ENCODE results near the gene FAM227B. TPM values are rescaled to one million over a fixed set of nuclear protein-coding genes. Genes with fewer than 3 reads are reported as not detected.

Gene FAM227B
- total RNA-seq, 4 donors from 2014 or later, result 13.3 to 16.7 (median 15.2) TPM

DNA sequence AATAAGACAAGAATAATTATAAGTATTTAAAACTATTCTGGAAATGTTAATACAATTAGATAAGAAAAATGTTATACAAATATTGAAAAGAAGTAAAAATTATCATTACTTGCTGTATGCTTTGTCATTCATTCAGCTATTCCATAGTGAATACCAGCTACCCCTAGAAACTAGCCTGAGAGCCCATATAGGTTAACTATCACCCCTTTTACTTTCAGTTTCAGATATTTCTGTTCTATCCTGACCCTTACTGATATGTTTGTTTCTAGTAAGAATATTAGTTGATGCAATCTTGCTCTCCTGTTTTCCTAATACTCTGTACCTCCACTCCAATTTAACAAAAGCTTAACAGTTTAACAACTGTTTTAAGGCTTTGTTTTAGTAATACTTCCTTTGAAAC, 31.6 kb downstream of the FAM227B start:
- no peaks in the 10 kb centered on the region for H3K27me3 ChIP-seq
- H3K27ac ChIP-seq, result no peak overlapping the region
- no peaks in the 10 kb centered on the region for H3K4me1 ChIP-seq
- no peaks in the 10 kb centered on the region for H3K9me3 ChIP-seq
- TF ChIP-seq, protein P1, sequence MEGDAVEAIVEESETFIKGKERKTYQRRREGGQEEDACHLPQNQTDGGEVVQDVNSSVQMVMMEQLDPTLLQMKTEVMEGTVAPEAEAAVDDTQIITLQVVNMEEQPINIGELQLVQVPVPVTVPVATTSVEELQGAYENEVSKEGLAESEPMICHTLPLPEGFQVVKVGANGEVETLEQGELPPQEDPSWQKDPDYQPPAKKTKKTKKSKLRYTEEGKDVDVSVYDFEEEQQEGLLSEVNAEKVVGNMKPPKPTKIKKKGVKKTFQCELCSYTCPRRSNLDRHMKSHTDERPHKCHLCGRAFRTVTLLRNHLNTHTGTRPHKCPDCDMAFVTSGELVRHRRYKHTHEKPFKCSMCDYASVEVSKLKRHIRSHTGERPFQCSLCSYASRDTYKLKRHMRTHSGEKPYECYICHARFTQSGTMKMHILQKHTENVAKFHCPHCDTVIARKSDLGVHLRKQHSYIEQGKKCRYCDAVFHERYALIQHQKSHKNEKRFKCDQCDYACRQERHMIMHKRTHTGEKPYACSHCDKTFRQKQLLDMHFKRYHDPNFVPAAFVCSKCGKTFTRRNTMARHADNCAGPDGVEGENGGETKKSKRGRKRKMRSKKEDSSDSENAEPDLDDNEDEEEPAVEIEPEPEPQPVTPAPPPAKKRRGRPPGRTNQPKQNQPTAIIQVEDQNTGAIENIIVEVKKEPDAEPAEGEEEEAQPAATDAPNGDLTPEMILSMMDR (IDR thresholded peaks at IDR 0.05), result no peak
- no peak for TF ChIP-seq POLR2A (IDR thresholded peaks at IDR 0.05)
- no peak for DNase-seq
- intact Hi-C loops (cut with DNase I), result no loop called here
- no peak overlapping the region for H3K4me3 ChIP-seq (replicated peaks in 1 of 3)
- H3K36me3 ChIP-seq, result no peaks in the 10 kb centered on the region

DNA sequence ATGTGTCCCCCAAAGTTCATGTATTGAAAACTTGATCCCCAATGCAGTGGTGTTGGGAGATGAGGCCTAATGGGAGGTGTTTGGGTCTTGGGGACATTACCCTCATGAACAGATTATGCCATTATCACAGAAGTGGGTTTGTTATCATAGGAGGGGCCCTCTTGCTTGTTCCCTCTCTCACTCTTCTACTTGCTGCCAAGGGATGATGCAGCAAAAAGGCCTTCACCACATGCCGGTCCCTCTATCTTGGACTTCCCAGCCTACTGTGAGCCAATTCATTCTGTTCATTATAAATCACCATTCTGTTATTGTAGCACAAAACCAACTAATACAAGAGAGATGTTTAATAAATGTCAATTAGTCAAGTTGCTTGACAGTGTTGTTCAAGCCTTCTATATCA, 47.2 kb downstream of the FAM227B start:
- H3K4me1 ChIP-seq, result no peaks in the 10 kb centered on the region
- DNase-seq, result no peak
- no peaks in the 10 kb centered on the region for H3K27me3 ChIP-seq
- WGBS, 2 donors, result 91 to 100% methylated on average over 1 of the region's 1 CpG
- no peaks in the 10 kb centered on the region for H3K36me3 ChIP-seq
- intact Hi-C loops (cut with DNase I), result no loop called here
- no peaks in the 10 kb centered on the region for H3K9me3 ChIP-seq
- no peak for TF ChIP-seq POLR2A (IDR thresholded peaks at IDR 0.05)
- TF ChIP-seq, protein P1 (IDR thresholded peaks at IDR 0.05), result no peak
- H3K27ac ChIP-seq, result no peak overlapping the region
- no peak overlapping the region for H3K4me3 ChIP-seq (replicated peaks in 1 of 3)

DNA sequence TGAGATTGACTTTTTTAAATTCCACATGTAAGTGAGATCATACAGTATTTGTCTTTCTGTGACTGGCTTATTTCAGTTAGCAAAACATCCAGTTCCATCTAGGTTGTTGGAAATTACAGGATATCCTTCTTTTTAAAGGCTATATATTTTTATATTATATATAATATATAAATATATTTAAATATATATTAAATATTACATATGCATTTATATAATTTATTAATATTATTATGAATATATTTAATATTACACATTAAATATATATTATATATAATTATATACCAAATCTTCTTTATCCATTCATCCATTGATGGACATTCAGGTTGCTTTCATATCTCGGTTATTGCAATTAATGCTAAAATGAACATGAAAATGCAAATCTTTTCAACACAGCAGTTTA, 49.9 kb downstream of the FAM227B start:
- WGBS, 2 donors, result 97 to 99% methylated on average over 1 of the region's 1 CpG
- TF ChIP-seq, protein P1 (IDR thresholded peaks at IDR 0.05), result no peak
- TF ChIP-seq POLR2A (IDR thresholded peaks at IDR 0.05), result no peak
- intact Hi-C loops (cut with DNase I), result no loop called here

DNA sequence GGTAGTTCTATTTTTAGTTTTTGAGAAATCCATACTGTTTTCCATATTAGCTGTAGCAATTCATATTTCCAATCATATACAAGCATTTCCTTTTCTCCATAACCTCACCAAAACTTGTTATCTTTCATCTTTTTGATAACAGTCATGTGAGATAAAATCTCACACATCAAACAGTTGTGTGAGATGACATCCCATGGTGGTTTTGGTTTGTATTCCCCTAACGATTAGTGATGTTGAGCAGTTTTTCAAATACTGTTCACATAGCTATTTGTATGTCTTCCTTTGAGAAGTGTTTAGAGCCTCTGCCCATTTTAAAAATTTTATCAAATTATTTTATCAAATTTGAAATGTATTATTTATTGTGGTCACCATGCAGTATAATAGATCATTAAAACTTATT, 50.4 kb downstream of the FAM227B start:
- no peak for DNase-seq
- intact Hi-C loops (cut with DNase I), result no loop called here
- no peak for TF ChIP-seq POLR2A (IDR thresholded peaks at IDR 0.05)
- TF ChIP-seq, protein P1 (IDR thresholded peaks at IDR 0.05), result no peak
- no peaks in the 10 kb centered on the region for H3K9me3 ChIP-seq
- no peak overlapping the region for H3K4me3 ChIP-seq (replicated peaks in 1 of 3)
- no peaks in the 10 kb centered on the region for H3K4me1 ChIP-seq
- 87 to 95% methylated on average over 1 of the region's 1 CpG for WGBS, 2 donors
- H3K27me3 ChIP-seq, result no peaks in the 10 kb centered on the region
- H3K36me3 ChIP-seq, result no peaks in the 10 kb centered on the region
- no peak overlapping the region for H3K27ac ChIP-seq

More for the DNA sequence above, 49.9 kb downstream of the FAM227B start:
- Histone ChIP-seq H3K36me3 (no peaks in the 10 kb centered on the region), H3K4me1 (no peaks in the 10 kb centered on the region), H3K9me3 (no peaks in the 10 kb centered on the region), H3K4me3 (replicated peaks in 1 of 3) (no peak overlapping the region), H3K27me3 (no peaks in the 10 kb centered on the region), H3K27ac (no peak overlapping the region)
- DNase-seq, result no peak

DNA sequence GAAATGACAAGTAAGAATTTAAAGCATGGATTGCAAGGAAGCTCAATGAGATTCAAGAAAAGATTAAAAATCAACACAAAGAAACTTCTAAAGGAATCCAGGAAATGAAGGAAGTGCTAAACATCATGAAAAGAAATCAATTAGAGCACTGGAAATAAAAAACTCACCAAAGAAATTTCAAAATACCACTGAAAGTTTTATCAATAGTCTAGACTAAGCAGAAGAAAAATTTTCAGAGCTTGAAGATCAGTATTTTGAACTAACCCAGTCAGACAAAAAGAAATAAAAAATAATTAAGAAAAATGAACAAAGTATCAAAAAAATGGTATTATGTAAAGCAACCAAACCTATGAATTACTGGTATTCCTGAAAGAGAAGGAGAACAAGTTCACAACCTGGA, 60.6 kb downstream of the FAM227B start:
- no peak overlapping the region for H3K4me3 ChIP-seq (replicated peaks in 1 of 3)
- no peak overlapping the region for H3K27ac ChIP-seq
- H3K9me3 ChIP-seq, result no peaks in the 10 kb centered on the region
- TF ChIP-seq, protein P1 (IDR thresholded peaks at IDR 0.05), result no peak
- no peak for TF ChIP-seq POLR2A (IDR thresholded peaks at IDR 0.05)
- no peaks in the 10 kb centered on the region for H3K27me3 ChIP-seq
- DNase-seq, result no peak
- intact Hi-C loops (cut with DNase I), result no loop called here
- H3K36me3 ChIP-seq, result no peaks in the 10 kb centered on the region
- H3K4me1 ChIP-seq, result no peaks in the 10 kb centered on the region

All from thyroid gland (tissue), 4 donors.